SK-N-SH treated with all-trans-retinoic acid at 6 μM for 48 hours (cell line): ENCODE measurements around the gene HSF4.
A peak's percentile ranks its signal among the peaks of the same experiment; 100 is the strongest.

Experiments used
- ATAC-seq: fragments of 200-7000 bp; cut with Tn5 transposase; 3 replicates; pipeline ENCODE4 v1.9.1; 2020; ENCODE audit warnings: mild to moderate bottlenecking, moderate library complexity
- ARNTL ChIP-seq: fragments of 450-650 bp; formaldehyde crosslinking; IDR thresholded peaks from 2 replicates; pipeline ENCODE4 v1.5.0; 2020; ENCODE audit warnings: low read depth, mild to moderate bottlenecking, moderate library complexity, borderline replicate concordance
- BACH2 ChIP-seq: fragments of 250-450 bp; sonication (Bioruptor Pico); IDR thresholded peaks from 2 replicates; pipeline ENCODE4 v1.9.0; 2021; ENCODE audit warnings: mild to moderate bottlenecking, borderline replicate concordance
- CSDC2 ChIP-seq: fragments of 250-450 bp; sonication (Bioruptor Pico); IDR thresholded peaks from 2 replicates; pipeline ENCODE4 v1.5.0; 2020; ENCODE audit warnings: mild to moderate bottlenecking, moderate library complexity
- ESRRG ChIP-seq: fragments of 250-450 bp; sonication (Bioruptor Pico); IDR thresholded peaks from 2 replicates; pipeline ENCODE4 v1.6.1; 2021; ENCODE audit warnings: mild to moderate bottlenecking
- GLIS3 ChIP-seq: fragments of 250-450 bp; sonication (Bioruptor Pico); IDR thresholded peaks from 2 replicates; pipeline ENCODE4 v1.5.0; 2020; ENCODE audit warnings: mild to moderate bottlenecking, moderate library complexity
- ISL1 ChIP-seq: fragments of 250-450 bp; sonication (Bioruptor Pico); IDR thresholded peaks from 2 replicates; pipeline ENCODE4 v2.1.2; 2022; ENCODE audit warnings: mild to moderate bottlenecking, moderate library complexity
- OSR1 ChIP-seq: fragments of 250-450 bp; sonication (Bioruptor Pico); IDR thresholded peaks from 2 replicates; pipeline ENCODE4 v1.8.0; 2022; ENCODE audit warnings: moderate library complexity, mild to moderate bottlenecking, inconsistent platforms
- PPARA ChIP-seq: fragments of 250-450 bp; sonication (Bioruptor Pico); IDR thresholded peaks from 2 replicates; pipeline ENCODE4 v1.5.0; 2020; ENCODE audit warnings: mild to moderate bottlenecking, borderline replicate concordance
- RARB ChIP-seq: fragments of 250-450 bp; sonication (Bioruptor Pico); IDR thresholded peaks from 2 replicates; pipeline ENCODE4 v1.8.0; 2021; ENCODE audit warnings: mild to moderate bottlenecking, moderate library complexity
- TCF4 ChIP-seq: fragments of 250-450 bp; sonication (Bioruptor Pico); IDR thresholded peaks from 2 replicates; pipeline ENCODE4 v1.8.0; 2021; ENCODE audit warnings: mild to moderate bottlenecking, moderate library complexity, borderline replicate concordance
- TOX ChIP-seq: fragments of 250-450 bp; sonication (Bioruptor Pico); IDR thresholded peaks from 2 replicates; pipeline ENCODE4 v1.8.0; 2021; ENCODE audit warnings: mild to moderate bottlenecking, moderate library complexity, borderline replicate concordance
- ZC3H10 ChIP-seq: fragments of 250-450 bp; sonication (Bioruptor Pico); IDR thresholded peaks from 2 replicates; pipeline ENCODE4 v1.5.1; 2021; ENCODE audit warnings: mild to moderate bottlenecking, moderate library complexity
- ZFP3 ChIP-seq: fragments of 250-450 bp; sonication (Bioruptor Pico); IDR thresholded peaks from 2 replicates; pipeline ENCODE4 v1.5.0; 2020; ENCODE audit warnings: mild to moderate bottlenecking, moderate library complexity
- ZFP30 ChIP-seq: fragments of 450-650 bp; formaldehyde crosslinking; IDR thresholded peaks from 2 replicates; pipeline ENCODE4 v1.5.0; 2022; ENCODE audit warnings: mild to moderate bottlenecking, moderate library complexity
- ZNF565 ChIP-seq: fragments of 450-650 bp; formaldehyde crosslinking; conservative IDR thresholded peaks from 2 replicates; pipeline ENCODE4 v1.5.0; 2020; ENCODE audit warnings: low read depth, mild to moderate bottlenecking, moderate library complexity
- ZNF70 ChIP-seq: fragments of 450-650 bp; formaldehyde crosslinking; IDR thresholded peaks from 2 replicates; pipeline ENCODE4 v1.5.0; 2020; ENCODE audit warnings: mild to moderate bottlenecking, moderate library complexity
- ZNF8 ChIP-seq: fragments of 450-650 bp; formaldehyde crosslinking; IDR thresholded peaks from 2 replicates; pipeline ENCODE4 v1.5.0; 2020; ENCODE audit warnings: mild to moderate bottlenecking, moderate library complexity
- TF ChIP-seq, protein P1 (sequence below): fragments of 250-450 bp; sonication (Bioruptor Pico); IDR thresholded peaks from 2 replicates; pipeline ENCODE4 v1.8.0; 2021; ENCODE audit warnings: low read depth, mild to moderate bottlenecking, moderate library complexity, borderline replicate concordance
- TF ChIP-seq, protein P2 (sequence below): fragments of 250-450 bp; sonication (Bioruptor Pico); IDR thresholded peaks from 2 replicates; pipeline ENCODE4 v1.8.0; 2020; ENCODE audit warnings: mild to moderate bottlenecking, moderate library complexity, borderline replicate concordance
- TF ChIP-seq, protein P3 (sequence below): fragments of 250-450 bp; sonication (Bioruptor Pico); IDR thresholded peaks from 2 replicates; pipeline ENCODE4 v1.5.1; 2021; ENCODE audit warnings: mild to moderate bottlenecking, moderate library complexity
- TF ChIP-seq, protein P4 (sequence below): fragments of 250-450 bp; sonication (Bioruptor Pico); IDR thresholded peaks from 2 replicates; pipeline ENCODE4 v1.5.1; 2020; ENCODE audit warnings: low read depth, mild to moderate bottlenecking, moderate library complexity

The HSF4 gene

DNA sequence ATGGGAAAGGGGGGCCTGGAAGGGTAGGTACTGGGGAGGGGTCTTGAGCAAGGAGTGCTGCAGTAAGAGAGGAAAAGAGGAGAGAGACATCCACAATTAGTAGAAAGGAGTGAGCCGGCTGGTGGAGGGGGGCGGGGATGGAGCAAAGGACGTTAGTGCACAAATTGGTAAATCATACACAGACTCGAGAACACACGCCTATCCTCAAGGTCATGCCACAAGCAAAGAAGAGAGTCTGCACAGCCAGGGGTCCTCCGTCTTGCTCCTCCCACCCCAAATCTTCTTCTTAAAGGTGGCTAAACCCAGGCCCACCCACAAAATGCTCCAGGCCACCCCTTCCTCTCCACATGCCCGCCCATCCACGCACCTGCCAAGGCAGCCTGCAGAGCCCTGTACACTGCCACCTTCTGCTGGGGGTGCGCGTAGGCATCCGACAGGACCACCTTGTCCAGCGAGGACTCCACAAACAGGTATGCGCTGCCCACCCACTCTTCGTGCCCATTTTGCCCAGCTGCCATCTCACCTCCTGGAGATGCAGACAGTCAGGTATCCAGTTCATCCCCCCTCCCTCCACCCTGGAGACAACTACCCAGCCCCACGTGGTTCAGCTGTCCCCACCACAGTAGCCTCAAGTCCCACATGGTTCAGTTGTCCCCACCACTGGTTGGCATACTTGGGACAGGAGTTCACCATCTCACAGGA lies 8.3 kb upstream of the HSF4 start:
- TF ChIP-seq RARB (CRISPR knock-in tag): no peak
- TF ChIP-seq ZNF565 (CRISPR knock-in tag): no peak
- TF ChIP-seq TCF4 (CRISPR knock-in tag): no peak
- no peak for TF ChIP-seq BACH2 (CRISPR knock-in tag)
- TF ChIP-seq ZFP3 (CRISPR knock-in tag): no peak
- TF ChIP-seq, protein P1, sequence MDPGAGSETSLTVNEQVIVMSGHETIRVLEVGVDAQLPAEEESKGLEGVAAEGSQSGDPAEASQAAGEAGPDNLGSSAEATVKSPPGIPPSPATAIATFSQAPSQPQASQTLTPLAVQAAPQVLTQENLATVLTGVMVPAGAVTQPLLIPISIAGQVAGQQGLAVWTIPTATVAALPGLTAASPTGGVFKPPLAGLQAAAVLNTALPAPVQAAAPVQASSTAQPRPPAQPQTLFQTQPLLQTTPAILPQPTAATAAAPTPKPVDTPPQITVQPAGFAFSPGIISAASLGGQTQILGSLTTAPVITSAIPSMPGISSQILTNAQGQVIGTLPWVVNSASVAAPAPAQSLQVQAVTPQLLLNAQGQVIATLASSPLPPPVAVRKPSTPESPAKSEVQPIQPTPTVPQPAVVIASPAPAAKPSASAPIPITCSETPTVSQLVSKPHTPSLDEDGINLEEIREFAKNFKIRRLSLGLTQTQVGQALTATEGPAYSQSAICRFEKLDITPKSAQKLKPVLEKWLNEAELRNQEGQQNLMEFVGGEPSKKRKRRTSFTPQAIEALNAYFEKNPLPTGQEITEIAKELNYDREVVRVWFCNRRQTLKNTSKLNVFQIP (CRISPR knock-in tag): no peak
- TF ChIP-seq, protein P2, sequence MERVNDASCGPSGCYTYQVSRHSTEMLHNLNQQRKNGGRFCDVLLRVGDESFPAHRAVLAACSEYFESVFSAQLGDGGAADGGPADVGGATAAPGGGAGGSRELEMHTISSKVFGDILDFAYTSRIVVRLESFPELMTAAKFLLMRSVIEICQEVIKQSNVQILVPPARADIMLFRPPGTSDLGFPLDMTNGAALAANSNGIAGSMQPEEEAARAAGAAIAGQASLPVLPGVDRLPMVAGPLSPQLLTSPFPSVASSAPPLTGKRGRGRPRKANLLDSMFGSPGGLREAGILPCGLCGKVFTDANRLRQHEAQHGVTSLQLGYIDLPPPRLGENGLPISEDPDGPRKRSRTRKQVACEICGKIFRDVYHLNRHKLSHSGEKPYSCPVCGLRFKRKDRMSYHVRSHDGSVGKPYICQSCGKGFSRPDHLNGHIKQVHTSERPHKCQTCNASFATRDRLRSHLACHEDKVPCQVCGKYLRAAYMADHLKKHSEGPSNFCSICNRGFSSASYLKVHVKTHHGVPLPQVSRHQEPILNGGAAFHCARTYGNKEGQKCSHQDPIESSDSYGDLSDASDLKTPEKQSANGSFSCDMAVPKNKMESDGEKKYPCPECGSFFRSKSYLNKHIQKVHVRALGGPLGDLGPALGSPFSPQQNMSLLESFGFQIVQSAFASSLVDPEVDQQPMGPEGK: no peak
- no peak for TF ChIP-seq PPARA (CRISPR knock-in tag)
- TF ChIP-seq ESRRG (CRISPR knock-in tag): no peak
- ATAC-seq: no peak

DNA sequence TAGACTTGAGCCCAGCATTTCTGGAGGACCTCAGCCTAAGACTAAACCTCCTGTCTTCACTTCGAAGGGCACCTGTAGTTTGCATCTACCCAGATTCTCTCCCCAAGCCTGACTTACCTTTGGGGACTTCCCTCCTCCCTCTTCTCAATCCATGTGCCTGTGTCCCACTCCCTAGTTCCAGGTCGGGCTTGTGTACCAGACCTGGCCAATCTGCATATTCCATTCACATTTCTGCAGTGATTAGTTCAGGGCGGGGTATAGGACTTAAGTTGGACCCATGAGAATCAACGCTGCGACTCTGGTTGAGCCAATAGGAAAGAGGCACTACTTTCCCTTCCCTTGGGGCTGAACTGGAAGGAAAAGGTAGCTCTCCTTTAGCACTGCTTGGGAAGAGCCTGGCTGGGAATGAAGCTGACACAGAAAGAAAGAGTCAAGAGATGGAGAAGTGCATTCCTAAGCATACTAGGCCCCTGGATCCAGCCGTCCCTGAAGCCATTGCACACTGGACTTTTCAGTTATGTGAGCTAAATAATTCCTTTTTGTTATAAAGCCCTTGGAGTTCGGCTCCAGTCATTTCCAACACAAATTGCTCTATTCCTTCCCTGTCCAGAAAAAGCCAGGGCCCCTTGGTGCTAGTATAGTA lies 7.3 kb upstream of the HSF4 start:
- no peak for TF ChIP-seq ISL1
- ATAC-seq: no peak

DNA sequence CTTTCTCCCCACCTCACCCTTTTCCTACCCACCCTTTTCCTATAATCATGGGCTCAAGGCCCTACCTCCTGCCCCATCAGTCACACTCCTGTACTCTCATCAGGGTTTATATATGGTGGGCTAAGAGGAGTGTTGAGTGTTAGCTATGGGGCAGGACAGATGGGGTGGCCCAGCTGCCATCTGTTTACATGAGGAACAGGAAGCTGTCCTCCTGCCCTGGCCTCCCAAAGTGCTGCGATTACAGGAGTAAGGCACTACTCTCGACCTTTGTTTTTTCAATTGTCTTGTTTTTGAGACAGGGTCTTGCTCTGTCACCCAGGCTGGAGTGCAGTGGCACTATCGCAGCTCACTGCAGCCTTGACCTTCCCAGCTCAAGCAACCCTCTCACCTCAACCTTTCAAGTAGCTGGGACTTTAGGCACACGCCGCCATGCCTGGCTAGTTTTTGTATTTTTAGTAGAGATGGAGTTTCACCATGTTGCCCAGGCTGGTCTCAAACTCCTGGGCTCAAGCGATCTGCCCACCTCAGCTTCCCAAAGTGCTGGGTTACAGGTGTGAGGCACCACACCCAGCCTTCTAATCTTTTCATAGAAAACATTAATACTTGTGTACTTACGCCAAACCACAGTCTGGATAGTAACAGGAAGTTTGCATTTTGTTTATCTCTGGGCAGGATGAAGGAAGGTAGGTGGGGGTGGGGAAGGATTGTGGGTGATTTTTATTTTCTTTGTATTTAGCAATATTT lies 6.5 kb upstream of the HSF4 start:
- no peak for TF ChIP-seq ZFP3 (CRISPR knock-in tag)
- TF ChIP-seq, protein P2: no peak
- no peak for TF ChIP-seq ARNTL
- no peak for TF ChIP-seq BACH2 (CRISPR knock-in tag)
- TF ChIP-seq PPARA (CRISPR knock-in tag): no peak
- no peak for TF ChIP-seq TOX (CRISPR knock-in tag)
- TF ChIP-seq ESRRG (CRISPR knock-in tag): no peak
- TF ChIP-seq, protein P1 (CRISPR knock-in tag): no peak
- TF ChIP-seq RARB (CRISPR knock-in tag): no peak
- no peak for TF ChIP-seq ZFP30 (CRISPR knock-in tag)
- TF ChIP-seq ZNF70 (CRISPR knock-in tag): no peak
- TF ChIP-seq TCF4 (CRISPR knock-in tag): no peak
- TF ChIP-seq ISL1: no peak
- ATAC-seq: no peak

DNA sequence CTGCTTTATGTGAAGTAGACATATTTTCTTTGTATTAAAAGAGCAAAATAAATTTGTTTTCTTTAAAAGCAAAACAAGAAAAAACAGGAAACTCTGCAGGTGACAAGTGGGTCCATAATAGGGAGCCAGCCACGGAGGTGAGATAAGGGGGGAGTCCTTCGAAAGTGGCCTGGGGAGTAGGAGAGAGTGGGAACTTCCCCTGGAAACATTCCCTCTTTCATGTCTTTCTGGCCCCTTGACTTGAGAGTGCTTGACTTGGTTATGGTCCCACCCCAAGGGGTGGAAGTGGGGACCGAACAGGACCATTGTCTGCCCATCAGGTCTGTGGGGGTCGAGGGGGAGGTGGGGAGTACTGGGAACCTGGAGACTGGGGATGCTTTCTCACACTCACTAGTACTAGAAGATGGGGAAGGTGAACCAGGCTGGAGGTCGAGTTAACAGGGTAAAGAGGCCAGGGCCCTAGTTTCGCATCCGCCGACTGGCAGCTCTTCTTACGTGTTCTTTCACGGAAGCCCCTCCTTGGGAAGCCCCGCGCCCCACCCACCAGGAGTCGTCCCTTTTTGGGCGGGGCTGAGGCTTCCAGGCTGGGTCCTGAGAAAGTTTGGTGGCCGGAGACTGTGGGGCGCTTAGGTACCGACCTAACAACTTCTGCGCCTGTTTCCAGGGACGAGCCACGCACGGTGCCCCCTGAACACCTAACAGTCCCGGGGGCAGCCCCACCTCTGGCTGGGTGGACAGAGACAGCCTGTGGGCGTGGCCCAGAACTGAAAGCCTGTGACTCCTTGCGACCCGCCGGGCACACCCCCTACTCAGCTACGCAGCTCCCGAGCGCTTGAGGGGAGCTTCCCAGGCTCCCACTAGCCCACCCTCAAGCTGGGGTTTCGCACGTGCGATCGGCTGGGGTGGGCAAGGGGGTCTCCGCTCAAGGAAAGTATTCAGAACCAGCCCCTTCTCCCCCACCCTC lies 5.6 kb upstream of the HSF4 start:
- peak; percentile 19 for ATAC-seq
- TF ChIP-seq ZNF8 (no peak), OSR1 (CRISPR knock-in tag) (no peak), ZNF70 (CRISPR knock-in tag) (no peak), ZNF565 (CRISPR knock-in tag) (no peak), GLIS3 (no peak), ZFP30 (CRISPR knock-in tag) (no peak), TOX (CRISPR knock-in tag) (no peak), CSDC2 (CRISPR knock-in tag) (no peak), ZC3H10 (CRISPR knock-in tag) (no peak), ZFP3 (CRISPR knock-in tag) (no peak), ESRRG (CRISPR knock-in tag) (no peak), ARNTL (no peak), TCF4 (CRISPR knock-in tag) (no peak)
- TF ChIP-seq, protein P3, sequence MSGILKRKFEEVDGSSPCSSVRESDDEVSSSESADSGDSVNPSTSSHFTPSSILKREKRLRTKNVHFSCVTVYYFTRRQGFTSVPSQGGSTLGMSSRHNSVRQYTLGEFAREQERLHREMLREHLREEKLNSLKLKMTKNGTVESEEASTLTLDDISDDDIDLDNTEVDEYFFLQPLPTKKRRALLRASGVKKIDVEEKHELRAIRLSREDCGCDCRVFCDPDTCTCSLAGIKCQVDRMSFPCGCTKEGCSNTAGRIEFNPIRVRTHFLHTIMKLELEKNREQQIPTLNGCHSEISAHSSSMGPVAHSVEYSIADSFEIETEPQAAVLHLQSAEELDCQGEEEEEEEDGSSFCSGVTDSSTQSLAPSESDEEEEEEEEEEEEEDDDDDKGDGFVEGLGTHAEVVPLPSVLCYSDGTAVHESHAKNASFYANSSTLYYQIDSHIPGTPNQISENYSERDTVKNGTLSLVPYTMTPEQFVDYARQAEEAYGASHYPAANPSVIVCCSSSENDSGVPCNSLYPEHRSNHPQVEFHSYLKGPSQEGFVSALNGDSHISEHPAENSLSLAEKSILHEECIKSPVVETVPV (CRISPR knock-in tag): no peak
- TF ChIP-seq, protein P4, sequence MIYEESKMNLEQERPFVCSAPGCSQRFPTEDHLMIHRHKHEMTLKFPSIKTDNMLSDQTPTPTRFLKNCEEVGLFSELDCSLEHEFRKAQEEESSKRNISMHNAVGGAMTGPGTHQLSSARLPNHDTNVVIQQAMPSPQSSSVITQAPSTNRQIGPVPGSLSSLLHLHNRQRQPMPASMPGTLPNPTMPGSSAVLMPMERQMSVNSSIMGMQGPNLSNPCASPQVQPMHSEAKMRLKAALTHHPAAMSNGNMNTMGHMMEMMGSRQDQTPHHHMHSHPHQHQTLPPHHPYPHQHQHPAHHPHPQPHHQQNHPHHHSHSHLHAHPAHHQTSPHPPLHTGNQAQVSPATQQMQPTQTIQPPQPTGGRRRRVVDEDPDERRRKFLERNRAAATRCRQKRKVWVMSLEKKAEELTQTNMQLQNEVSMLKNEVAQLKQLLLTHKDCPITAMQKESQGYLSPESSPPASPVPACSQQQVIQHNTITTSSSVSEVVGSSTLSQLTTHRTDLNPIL (CRISPR knock-in tag): no peak
